ENCODE data around the gene PEX14. TPM values are rescaled to one million over a fixed set of nuclear protein-coding genes. Genes with fewer than 3 reads are reported as not detected.
A peak's percentile ranks its signal among the peaks of the same experiment; 100 is the strongest.
"Not testable (repeated sequence)": the region's sequence is repeated elsewhere in the genome, so short reads cannot be mapped to it uniquely, and the experiment has no call there.

The PEX14 gene
- total RNA-seq, 4 donors from 2014 or later: 14.6 to 19.0 (median 17.6) TPM

DNA sequence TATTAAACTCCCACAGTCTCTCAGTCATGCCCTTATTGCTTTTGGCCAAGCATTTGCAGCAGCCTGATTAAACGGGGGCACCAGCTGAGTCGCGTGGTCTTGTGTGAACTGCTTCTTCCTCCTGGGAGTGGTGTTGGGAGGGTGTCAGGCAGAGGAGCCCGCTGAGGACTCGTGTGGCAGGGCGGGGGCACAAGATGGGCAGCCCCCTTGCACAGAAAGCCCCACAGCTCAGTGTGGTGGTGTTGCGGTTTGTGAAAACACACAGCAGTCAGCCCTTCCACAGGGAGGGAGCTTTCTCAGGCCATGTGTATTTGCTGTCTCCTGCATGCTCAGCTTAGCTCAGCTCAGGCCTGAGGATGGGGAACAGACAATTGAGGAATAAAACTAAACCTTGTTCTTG is 22.4 kb downstream of the PEX14 start:
- H3K27me3 ChIP-seq: no peaks in the 10 kb centered on the region
- H3K9me3 ChIP-seq: no peaks in the 10 kb centered on the region
- no peak overlapping the region for H3K4me3 ChIP-seq
- peak overlapping the region; percentile 8 for H3K27ac ChIP-seq
- whole genome bisulfite sequencing: 87% methylated on average over 7 of the region's 7 CpGs
- H3K36me3 ChIP-seq: no peaks in the 10 kb centered on the region
- TF ChIP-seq EP300 (IDR thresholded peaks at IDR 0.05) (no peak), POLR2A (IDR thresholded peaks at IDR 0.05) (no peak), POLR2AphosphoS5 (IDR thresholded peaks at IDR 0.05) (no peak)
- TF ChIP-seq, protein P1, sequence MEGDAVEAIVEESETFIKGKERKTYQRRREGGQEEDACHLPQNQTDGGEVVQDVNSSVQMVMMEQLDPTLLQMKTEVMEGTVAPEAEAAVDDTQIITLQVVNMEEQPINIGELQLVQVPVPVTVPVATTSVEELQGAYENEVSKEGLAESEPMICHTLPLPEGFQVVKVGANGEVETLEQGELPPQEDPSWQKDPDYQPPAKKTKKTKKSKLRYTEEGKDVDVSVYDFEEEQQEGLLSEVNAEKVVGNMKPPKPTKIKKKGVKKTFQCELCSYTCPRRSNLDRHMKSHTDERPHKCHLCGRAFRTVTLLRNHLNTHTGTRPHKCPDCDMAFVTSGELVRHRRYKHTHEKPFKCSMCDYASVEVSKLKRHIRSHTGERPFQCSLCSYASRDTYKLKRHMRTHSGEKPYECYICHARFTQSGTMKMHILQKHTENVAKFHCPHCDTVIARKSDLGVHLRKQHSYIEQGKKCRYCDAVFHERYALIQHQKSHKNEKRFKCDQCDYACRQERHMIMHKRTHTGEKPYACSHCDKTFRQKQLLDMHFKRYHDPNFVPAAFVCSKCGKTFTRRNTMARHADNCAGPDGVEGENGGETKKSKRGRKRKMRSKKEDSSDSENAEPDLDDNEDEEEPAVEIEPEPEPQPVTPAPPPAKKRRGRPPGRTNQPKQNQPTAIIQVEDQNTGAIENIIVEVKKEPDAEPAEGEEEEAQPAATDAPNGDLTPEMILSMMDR (IDR thresholded peaks at IDR 0.05): no peak
- no peak for DNase-seq (ENCODE audit: low spot score in 2 of 2)
- H3K4me1 ChIP-seq: peaks cover 27% of the 10 kb centered on the region

GRCh38 chr1:10498231-10498630 is 23.5 kb downstream of the PEX14 start:
- 86% methylated on average over 8 of the region's 8 CpGs for WGBS
- peaks cover 30% of the 10 kb centered on the region for H3K4me1 ChIP-seq
- no peaks in the 10 kb centered on the region for H3K27me3 ChIP-seq

GRCh38 chr1:10502206-10502605 is 27.5 kb downstream of the PEX14 start:
- 86% methylated on average over 5 of the region's 5 CpGs for WGBS
- Histone ChIP-seq H3K27ac (no peak overlapping the region), H3K36me3 (no peaks in the 10 kb centered on the region), H3K9me3 (no peaks in the 10 kb centered on the region), H3K4me3 (no peak overlapping the region), H3K4me1 (peaks cover 9% of the 10 kb centered on the region), H3K27me3 (no peaks in the 10 kb centered on the region)
- TF ChIP-seq POLR2A (IDR thresholded peaks at IDR 0.05): no peak
- no peak for TF ChIP-seq POLR2AphosphoS5 (IDR thresholded peaks at IDR 0.05)
- TF ChIP-seq, protein P1 (IDR thresholded peaks at IDR 0.05): no peak
- TF ChIP-seq EP300 (IDR thresholded peaks at IDR 0.05): no peak
- no peak for DNase-seq (ENCODE audit: low spot score in 2 of 2)

More at GRCh38 chr1:10498231-10498630, 23.5 kb downstream of the PEX14 start:
- Histone ChIP-seq H3K9me3 (no peaks in the 10 kb centered on the region), H3K27ac (no peak overlapping the region), H3K36me3 (no peaks in the 10 kb centered on the region), H3K4me3 (no peak overlapping the region)
- DNase-seq (ENCODE audit: low spot score in 2 of 2): no peak
- TF ChIP-seq POLR2A (IDR thresholded peaks at IDR 0.05) (no peak), EP300 (IDR thresholded peaks at IDR 0.05) (no peak)
- TF ChIP-seq, protein P1 (IDR thresholded peaks at IDR 0.05): no peak

DNA sequence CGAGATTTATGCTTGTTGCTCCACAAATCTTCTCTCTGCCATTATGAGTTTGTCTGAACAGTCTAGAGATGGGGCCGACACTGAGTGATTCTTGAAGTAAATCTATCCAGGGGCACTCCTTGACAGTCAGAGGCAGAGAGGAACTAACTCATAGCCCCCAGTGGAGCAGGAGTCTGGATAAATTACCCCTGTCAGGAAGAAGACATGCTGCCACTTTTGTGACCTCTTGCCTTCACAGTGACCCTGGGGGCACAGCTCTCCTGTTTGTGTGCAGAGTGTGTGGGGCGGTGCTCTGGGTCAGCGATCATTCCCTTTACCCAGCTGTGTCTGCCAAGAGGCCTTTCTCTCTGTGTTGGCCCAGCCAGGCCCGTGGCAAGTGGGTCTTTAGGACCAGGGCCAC is 29.5 kb downstream of the PEX14 start:
- Histone ChIP-seq H3K27ac (no peak overlapping the region), H3K27me3 (no peaks in the 10 kb centered on the region), H3K4me3 (no peak overlapping the region), H3K4me1 (peaks cover 17% of the 10 kb centered on the region), H3K9me3 (no peaks in the 10 kb centered on the region), H3K36me3 (no peaks in the 10 kb centered on the region)
- WGBS: 56% methylated on average over 5 of the region's 5 CpGs
- TF ChIP-seq EP300 (IDR thresholded peaks at IDR 0.05) (no peak), POLR2AphosphoS5 (IDR thresholded peaks at IDR 0.05) (no peak), POLR2A (IDR thresholded peaks at IDR 0.05) (no peak)
- TF ChIP-seq, protein P1 (IDR thresholded peaks at IDR 0.05): no peak
- DNase-seq (ENCODE audit: low spot score in 2 of 2): peak in 1 of 2 donors; percentile 26

- not testable (repeated sequence) for H3K27me3 ChIP-seq; H3K4me3 ChIP-seq; DNase-seq (ENCODE audit: low spot score in 2 of 2); H3K36me3 ChIP-seq; H3K9me3 ChIP-seq; H3K27ac ChIP-seq
- 94% methylated on average over 12 of the region's 12 CpGs for WGBS
- H3K4me1 ChIP-seq: peaks cover 31% of the 10 kb centered on the region
Observed at GRCh38 chr1:10506046-10506676, 31.4 kb downstream of the PEX14 start.

DNA sequence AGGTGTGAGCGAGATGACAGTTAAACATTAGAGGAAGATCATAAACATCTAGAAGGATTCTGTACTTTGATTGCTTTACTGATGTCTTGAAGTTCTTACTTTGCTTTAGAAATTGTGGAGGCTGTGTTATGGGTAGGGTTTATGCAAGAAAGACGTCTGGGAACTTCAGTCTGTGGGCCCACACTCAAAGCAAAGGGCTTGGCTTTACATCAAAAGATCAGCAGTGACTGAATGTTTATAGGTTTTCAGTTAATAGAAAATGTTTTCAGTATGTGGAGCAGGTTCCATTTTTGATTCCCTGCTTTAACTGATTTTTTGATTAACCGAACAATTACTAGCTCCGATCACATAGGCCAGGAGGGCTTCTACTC is 31.9 kb downstream of the PEX14 start:
- H3K9me3 ChIP-seq: no peaks in the 10 kb centered on the region
- no peak overlapping the region for H3K27ac ChIP-seq
- H3K36me3 ChIP-seq: no peaks in the 10 kb centered on the region
- TF ChIP-seq, protein P1 (IDR thresholded peaks at IDR 0.05): no peak
- no peak for TF ChIP-seq POLR2AphosphoS5 (IDR thresholded peaks at IDR 0.05)
- no peak for TF ChIP-seq POLR2A (IDR thresholded peaks at IDR 0.05)
- no peak for TF ChIP-seq EP300 (IDR thresholded peaks at IDR 0.05)
- H3K4me3 ChIP-seq: no peak overlapping the region
- H3K4me1 ChIP-seq: peaks cover 36% of the 10 kb centered on the region
- DNase-seq (ENCODE audit: low spot score in 2 of 2): no peak
- WGBS: 79% methylated on average over 4 of the region's 4 CpGs
- H3K27me3 ChIP-seq: no peaks in the 10 kb centered on the region
